ENCODE results near the gene ZNF232.
"Not testable (repeated sequence)": the region's sequence is repeated elsewhere in the genome, so short reads cannot be mapped to it uniquely, and the experiment has no call there.

DNA sequence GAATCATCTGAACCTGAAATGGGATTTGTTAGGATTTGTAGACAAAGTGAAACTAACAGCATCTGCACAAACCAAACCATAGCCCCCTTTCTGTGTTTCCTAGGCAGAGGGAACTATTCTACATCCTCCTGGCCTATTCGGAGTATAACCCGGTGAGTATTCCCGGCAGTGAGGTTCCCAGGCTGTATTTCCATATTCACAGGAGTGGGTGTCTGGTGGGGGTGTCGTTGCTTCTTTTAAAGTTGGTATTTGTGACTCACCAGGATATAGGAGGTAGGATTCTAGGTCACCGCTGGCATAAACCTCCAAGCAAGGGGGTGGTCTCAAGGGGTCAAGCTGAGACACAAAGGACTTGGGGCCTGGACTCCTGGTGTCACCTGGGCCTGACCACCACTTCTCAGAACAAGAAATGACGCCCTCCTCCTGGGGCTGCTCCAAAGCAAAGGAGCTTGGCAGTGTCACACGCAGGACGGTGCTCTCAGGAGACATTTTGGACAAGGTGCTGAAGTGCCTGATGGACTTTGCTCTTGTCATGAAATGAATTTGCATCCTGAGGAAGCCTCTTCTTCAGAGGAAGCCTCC is 23.5 kb upstream of the ZNF232 start:
- TF ChIP-seq, protein P1, sequence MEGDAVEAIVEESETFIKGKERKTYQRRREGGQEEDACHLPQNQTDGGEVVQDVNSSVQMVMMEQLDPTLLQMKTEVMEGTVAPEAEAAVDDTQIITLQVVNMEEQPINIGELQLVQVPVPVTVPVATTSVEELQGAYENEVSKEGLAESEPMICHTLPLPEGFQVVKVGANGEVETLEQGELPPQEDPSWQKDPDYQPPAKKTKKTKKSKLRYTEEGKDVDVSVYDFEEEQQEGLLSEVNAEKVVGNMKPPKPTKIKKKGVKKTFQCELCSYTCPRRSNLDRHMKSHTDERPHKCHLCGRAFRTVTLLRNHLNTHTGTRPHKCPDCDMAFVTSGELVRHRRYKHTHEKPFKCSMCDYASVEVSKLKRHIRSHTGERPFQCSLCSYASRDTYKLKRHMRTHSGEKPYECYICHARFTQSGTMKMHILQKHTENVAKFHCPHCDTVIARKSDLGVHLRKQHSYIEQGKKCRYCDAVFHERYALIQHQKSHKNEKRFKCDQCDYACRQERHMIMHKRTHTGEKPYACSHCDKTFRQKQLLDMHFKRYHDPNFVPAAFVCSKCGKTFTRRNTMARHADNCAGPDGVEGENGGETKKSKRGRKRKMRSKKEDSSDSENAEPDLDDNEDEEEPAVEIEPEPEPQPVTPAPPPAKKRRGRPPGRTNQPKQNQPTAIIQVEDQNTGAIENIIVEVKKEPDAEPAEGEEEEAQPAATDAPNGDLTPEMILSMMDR (IDR thresholded peaks at IDR 0.05) = not testable (repeated sequence)
- TF ChIP-seq ZFX (IDR thresholded peaks at IDR 0.05; ENCODE audit: borderline replicate concordance) = not testable (repeated sequence)

All from 22Rv1 (cell line).